ENCODE measurements around the gene THPO.

GRCh38 chr3:184360929-184361531 is 17.0 kb downstream of the THPO start:
- TF ChIP-seq POLR2A (IDR thresholded peaks at IDR 0.05; ENCODE audit: low read length) (peak; percentile 37), GATA1 (IDR thresholded peaks at IDR 0.05; ENCODE audit: low read depth, low read length) (no peak)

Data from erythroblast (primary cell).